Heart right ventricle (tissue), 16 donors: ENCODE data around the gene BPGM. TPM values are rescaled to one million over a fixed set of nuclear protein-coding genes. Genes with fewer than 3 reads are reported as not detected.

ENCODE experiments used
- ATAC-seq, 8 donors: fragments of 200-7000 bp; cut with Tn5 transposase; one replicate each; pipeline ENCODE4 v1.9.1; 2020; ENCODE audit warnings: mild to moderate bottlenecking in 8 of 8, moderate library complexity in 8 of 8, moderate number of reproducible peaks in 1 of 8
- DNase-seq, 2 donors: peaks; one replicate each; pipeline ENCODE4 v3.0.0-alpha.2; 2020
- H3K27ac ChIP-seq, 10 donors: fragments of 200-600 bp; sonication (generic) in 2 of 10; one replicate each; pipeline versions ENCODE4 v1.5.0 to v1.8.0; 2020 to 2022; ENCODE audit warnings: mild to moderate bottlenecking in 3 of 10
- H3K27me3 ChIP-seq, 7 donors: fragments of 200-600 bp; one replicate each; pipeline ENCODE4 v1.8.0; 2021 to 2022; ENCODE audit warnings: mild to moderate bottlenecking in 2 of 7
- H3K36me3 ChIP-seq, 9 donors: fragments of 200-600 bp; sonication (generic) in 1 of 9; one replicate each; pipeline versions ENCODE4 v1.5.0 to v1.8.0; 2020 to 2022; ENCODE audit warnings: mild to moderate bottlenecking in 2 of 9
- H3K4me1 ChIP-seq, 9 donors: fragments of 200-600 bp; sonication (generic) in 1 of 9; one replicate each; pipeline versions ENCODE4 v1.5.0 to v1.8.0; 2020 to 2022; ENCODE audit warnings: mild to moderate bottlenecking in 4 of 9
- H3K4me3 ChIP-seq, 10 donors: fragments of 200-600 bp; sonication (generic) in 2 of 10; one replicate each; pipeline versions ENCODE4 v1.5.0 to v1.8.0; 2020 to 2022; ENCODE audit warnings: mild to moderate bottlenecking in 7 of 10, moderate library complexity in 2 of 10
- H3K9me3 ChIP-seq, 11 donors: fragments of 200-600 bp in 10 of 11; sonication (generic) in 2 of 11; one replicate each; pipeline versions ENCODE4 v1.5.0 to v1.8.0; 2013 to 2022; ENCODE audit warnings: mild to moderate bottlenecking in 2 of 11, control low read depth in 1 of 11, moderate library complexity in 1 of 11
- CTCF ChIP-seq, 9 donors: fragments of 200-600 bp; sonication (generic) in 2 of 9; IDR thresholded peaks; one replicate each; pipeline versions ENCODE4 v1.5.0 to v1.8.0; 2021 to 2022; ENCODE audit warnings: antibody characterized with exemption in 9 of 9, mild to moderate bottlenecking in 5 of 9, moderate library complexity in 1 of 9
- WGBS, 2 donors: extraction: QIAGEN DNeasy Blood & Tissue Kit; methylation state at CpG; one replicate each; pipeline ENCODE4 v1.1.7; 2013; ENCODE audit warnings: inconsistent platforms in 1 of 2; 5-methylcytosine and 5-hydroxymethylcytosine counted together
- intact Hi-C, 10 donors: fragments of 100-400 bp; cut with DNase I; formaldehyde crosslinking; loops; one replicate each; pipeline versions ENCODE4 v1.11.1 to v1.14.2; 2022
- polyA plus RNA-seq, 2 donors: library from polyadenylated mRNA; stranded (reverse); fragments of 200-250 nt; gene quantifications; one replicate each; pipeline ENCODE4 v1.2.3, GENCODE V29; 2013
- total RNA-seq, 10 donors: library from RNA; stranded (reverse); fragmentation: NEBNext Ultra II Directional in 3 of 10; extraction: Animal tissue kit (Norgen Biotek cat#: 25700) in 3 of 10; gene quantifications; one replicate each; pipeline versions ENCODE4 v1.2.1 to v1.2.4, GENCODE V29; 2021 to 2023
- donor health status: Arrhythmogenic right ventricular cardiomyopathy.
- donor health status: ischemic (EF 13 %, LVEDD 7.1; RV severe dilation, severe dysfunction).
- donor health status: healthy with polysubstance abuse.
- donor health status: DM: no; HTN: yes; CAD: no.
- donor health status: DM: no; HTN: no; CAD: no.
- donor health status: ischemic (EF 25% LVEDD 6.9; RV normal size, moderate dysfunction).
- donor health status: ischemic (EF 25% LVEDD 5.7; RV mildly dilated, moderate dysfunction).
- donor health status: healthy.
- donor health status: DM: yes; HTN: yes; CAD: no.
- donor health status: Ischemic cardiomyopathy.
- donor health status: ischemic (EF 35%, LVEDD 5.7; RV mildly dilated, moderate dysfunction).
- donor health status: nonischemic (EF 11% LVEDD 7.7; RV severe dilation, severe dysfunction).
- donor health status: DM: yes; HTN: yes; CAD: no.
- donor health status: PGD.
- donor health status: ischemic (EF 29% LVEDD 5.4; RV normal size, mild dysfunction).
- donor health status: nonischemic (EF 23%, LVEDD 6.1; RV moderate dilation, normal function).

BPGM gene
- total and polyA plus RNA-seq, 12 donors = 12.4 to 19.7 (median 14.9) TPM

DNA sequence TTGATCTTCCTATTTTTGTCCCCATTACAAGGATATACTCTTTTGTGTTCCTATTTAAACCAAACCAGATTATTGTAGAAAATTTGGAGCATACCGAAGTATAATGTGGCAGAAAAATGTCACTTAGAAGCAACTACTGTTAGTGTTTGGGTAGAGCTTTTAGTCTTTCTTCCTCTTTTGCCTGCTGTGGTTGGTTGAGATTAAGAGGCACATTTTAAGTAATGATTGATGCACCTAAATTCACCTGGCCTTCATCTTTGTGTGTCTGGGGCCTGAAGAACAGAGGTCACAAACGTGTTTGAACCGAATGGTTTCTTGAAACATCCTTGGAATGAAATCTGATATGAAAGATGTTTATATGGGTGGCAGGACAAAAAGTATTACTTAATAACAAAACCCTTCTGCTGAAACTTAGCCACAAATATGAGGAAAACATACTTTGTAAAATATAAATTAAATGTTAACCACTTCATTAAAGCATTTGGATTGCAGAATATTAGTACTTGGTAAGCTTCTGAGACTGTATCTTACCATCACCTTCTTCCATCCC is 2.6 kb downstream of the BPGM start:
- Histone ChIP-seq H3K27ac (no peak overlapping the region), H3K36me3 (no peaks in the 10 kb centered on the region), H3K9me3 (no peaks in the 10 kb centered on the region), H3K4me3 (no peak overlapping the region), H3K4me1 (peaks cover 0 to 27% (median 17%) of the 10 kb centered on the region in 9 donors), H3K27me3 (no peaks in the 10 kb centered on the region)
- WGBS, 2 donors = 82 to 86% methylated on average over 3 of the region's 3 CpGs
- TF ChIP-seq CTCF (IDR thresholded peaks at IDR 0.05) = no peak
- intact Hi-C loops = loop anchor here in 1 of 10 donors (5.0 kb wide), 1 partner anchor 513 kb away; no protein-coding TSS in a partner anchor
- ATAC-seq = no peak
- DNase-seq = no peak

GRCh38 chr7:134651991-134652390 is 5.3 kb downstream of the BPGM start:
- no peak for TF ChIP-seq CTCF (IDR thresholded peaks at IDR 0.05)
- 90 to 92% methylated on average over 4 of the region's 4 CpGs for WGBS, 2 donors
- Histone ChIP-seq H3K9me3 (no peaks in the 10 kb centered on the region), H3K4me3 (no peak overlapping the region), H3K27me3 (no peaks in the 10 kb centered on the region), H3K36me3 (no peaks in the 10 kb centered on the region), H3K27ac (no peak overlapping the region), H3K4me1 (peaks cover 0 to 16% (median 5%) of the 10 kb centered on the region in 9 donors)
- intact Hi-C loops = no loop called here
- DNase-seq (no peak), ATAC-seq (no peak)

DNA sequence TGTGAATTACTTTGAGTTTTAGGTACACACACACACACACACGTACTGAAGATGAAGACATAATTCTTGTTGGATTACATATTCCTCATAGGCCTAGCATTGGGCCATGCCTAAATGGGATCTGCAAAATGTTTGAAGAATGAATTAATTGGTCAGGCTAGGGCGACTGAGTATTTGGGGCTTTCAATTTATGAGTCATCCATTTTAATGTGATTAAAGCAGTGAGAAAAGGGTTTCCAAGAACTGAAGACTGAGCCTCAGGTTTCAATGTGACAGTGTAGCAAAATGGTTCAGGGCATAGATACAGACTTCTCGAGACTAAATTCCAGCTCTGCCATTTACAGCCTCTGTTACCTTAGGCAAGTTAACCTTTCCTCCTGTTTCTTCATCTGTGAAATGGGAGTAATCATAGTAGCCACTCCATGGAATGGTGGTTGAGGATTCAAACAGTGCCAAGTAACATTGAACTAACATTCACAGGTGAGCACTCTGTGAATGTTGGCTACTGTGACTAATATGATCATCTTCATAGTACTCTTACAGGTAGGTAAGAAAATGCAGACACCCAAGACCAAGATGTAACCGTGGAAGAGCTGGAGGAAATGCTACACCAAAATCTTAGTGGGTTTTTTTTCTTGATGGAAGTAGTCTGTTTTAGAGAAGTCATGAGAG is 7.6 kb downstream of the BPGM start:
- H3K4me3 ChIP-seq = no peak overlapping the region
- H3K4me1 ChIP-seq = no peaks in the 10 kb centered on the region
- peaks cover 0 to 3% (median 0%) of the 10 kb centered on the region in 9 donors for H3K36me3 ChIP-seq
- 51 to 80% methylated on average over 4 of the region's 4 CpGs for WGBS, 2 donors
- intact Hi-C loops = no loop called here
- no peak overlapping the region for H3K27ac ChIP-seq
- H3K9me3 ChIP-seq = no peaks in the 10 kb centered on the region
- no peak for TF ChIP-seq CTCF (IDR thresholded peaks at IDR 0.05)
- DNase-seq = no peak
- no peaks in the 10 kb centered on the region for H3K27me3 ChIP-seq
- no peak for ATAC-seq

GRCh38 chr7:134657526-134657925 is 10.9 kb downstream of the BPGM start:
- 71 to 73% methylated on average over 5 of the region's 5 CpGs for WGBS, 2 donors
- intact Hi-C loops = no loop called here
- ATAC-seq (no peak), DNase-seq (no peak)
- H3K4me3 ChIP-seq = no peak overlapping the region
- TF ChIP-seq CTCF (IDR thresholded peaks at IDR 0.05) = no peak
- peaks cover 0 to 15% (median 8%) of the 10 kb centered on the region in 9 donors for H3K36me3 ChIP-seq
- peaks cover 0 to 4% (median 0%) of the 10 kb centered on the region in 9 donors for H3K4me1 ChIP-seq
- H3K27me3 ChIP-seq = no peaks in the 10 kb centered on the region
- no peaks in the 10 kb centered on the region for H3K9me3 ChIP-seq
- H3K27ac ChIP-seq = no peak overlapping the region
